Stimulated activated effector memory CD8-positive, alpha-beta T cell treated with anti-CD3 and anti-CD28 coated beads, Interleukin-12 subunit alpha, Interleukin-12 subunit beta, amount 100 ng/mL, for 72 hours (primary cell): Measurements from ENCODE around the gene C3orf20.

Experiments
- ATAC-seq: fragments of 150-1000 bp; cut with Tn5 transposase; 2 replicates; pipeline ENCODE4 v1.10.0; 2021
- DNase-seq, 2 donors: peaks; one replicate each; pipeline ENCODE4 v3.0.0; 2021 to 2022; ENCODE audit warnings: low spot score in 2 of 2
- H3K27ac Mint-ChIP-seq: one replicate; pipeline ENCODE4 v1.8.0; 2022; ENCODE audit warnings: mild to moderate bottlenecking, mixed read lengths
- H3K36me3 Mint-ChIP-seq: one replicate; pipeline ENCODE4 v1.8.0; 2022; ENCODE audit warnings: mild to moderate bottlenecking, mixed read lengths
- H3K4me1 Mint-ChIP-seq: one replicate; pipeline ENCODE4 v1.8.0; 2022; ENCODE audit warnings: mixed read lengths
- H3K4me3 Mint-ChIP-seq: one replicate; pipeline ENCODE4 v1.8.0; 2022; ENCODE audit warnings: mild to moderate bottlenecking, mixed read lengths
- H3K9me3 Mint-ChIP-seq: one replicate; pipeline ENCODE4 v1.8.0; 2022; ENCODE audit warnings: mixed read lengths

Gene C3orf20

GRCh38 chr3:14810801-14811661 lies 136.1 kb downstream of the C3orf20 start:
- ATAC-seq: no peak
- no peaks in the 10 kb centered on the region for H3K9me3 Mint-ChIP-seq

GRCh38 chr3:14811684-14812083 lies 136.7 kb downstream of the C3orf20 start:
- Mint-ChIP-seq H3K9me3 (no peaks in the 10 kb centered on the region), H3K36me3 (no peaks in the 10 kb centered on the region), H3K27ac (no peak overlapping the region), H3K4me1 (peaks cover 9% of the 10 kb centered on the region), H3K4me3 (no peak overlapping the region)
- DNase-seq (no peak), ATAC-seq (no peak)

More at GRCh38 chr3:14810801-14811661, 136.1 kb downstream of the C3orf20 start:
- no peak overlapping the region for H3K27ac Mint-ChIP-seq
- no peak for DNase-seq
- no peak overlapping the region for H3K4me3 Mint-ChIP-seq
- peaks cover 10% of the 10 kb centered on the region for H3K4me1 Mint-ChIP-seq
- no peaks in the 10 kb centered on the region for H3K36me3 Mint-ChIP-seq

GRCh38 chr3:14812196-14812790 lies 137.4 kb downstream of the C3orf20 start:
- no peak overlapping the region for H3K27ac Mint-ChIP-seq
- H3K4me1 Mint-ChIP-seq: peaks cover 6% of the 10 kb centered on the region
- H3K36me3 Mint-ChIP-seq: no peaks in the 10 kb centered on the region
- H3K4me3 Mint-ChIP-seq: no peak overlapping the region
- ATAC-seq (no peak), DNase-seq (no peak)
- no peaks in the 10 kb centered on the region for H3K9me3 Mint-ChIP-seq

GRCh38 chr3:14814411-14814871 lies 139.5 kb downstream of the C3orf20 start:
- H3K27ac Mint-ChIP-seq: no peak overlapping the region
- ATAC-seq (no peak), DNase-seq (no peak)
- H3K9me3 Mint-ChIP-seq: no peaks in the 10 kb centered on the region
- H3K4me3 Mint-ChIP-seq: no peak overlapping the region
- peaks cover 6% of the 10 kb centered on the region for H3K4me1 Mint-ChIP-seq
- H3K36me3 Mint-ChIP-seq: no peaks in the 10 kb centered on the region

GRCh38 chr3:14816359-14816758 lies 141.4 kb downstream of the C3orf20 start:
- ATAC-seq (no peak), DNase-seq (no peak)
- Mint-ChIP-seq H3K27ac (no peak overlapping the region), H3K4me1 (peaks cover 2% of the 10 kb centered on the region), H3K36me3 (no peaks in the 10 kb centered on the region), H3K9me3 (no peaks in the 10 kb centered on the region), H3K4me3 (no peak overlapping the region)

- Mint-ChIP-seq H3K36me3 (no peaks in the 10 kb centered on the region), H3K27ac (no peak within 1 kb of the TSS), H3K4me1 (no peaks in the 10 kb centered on the region), H3K9me3 (no peaks in the 10 kb centered on the region), H3K4me3 (no peak within 1 kb of the TSS)
- ATAC-seq (no peak), DNase-seq (no peak)
Measured at GRCh38 chr3:14818804-14819500, 144.0 kb downstream of the C3orf20 start, which contains the start of gene FGD5. Gene FGD5, plus strand, starts transcription at chr3:14818962. Its CDS starts 110 bp downstream, at chr3:14819072.

GRCh38 chr3:14819671-14820070 lies 144.7 kb downstream of the C3orf20 start:
- no peak overlapping the region for H3K27ac Mint-ChIP-seq

GRCh38 chr3:14820156-14820555 lies 145.2 kb downstream of the C3orf20 start:
- DNase-seq (no peak), ATAC-seq (no peak)
- Mint-ChIP-seq H3K36me3 (no peaks in the 10 kb centered on the region), H3K4me3 (no peak overlapping the region), H3K27ac (no peak overlapping the region), H3K4me1 (no peaks in the 10 kb centered on the region), H3K9me3 (no peaks in the 10 kb centered on the region)

More at GRCh38 chr3:14819671-14820070, 144.7 kb downstream of the C3orf20 start:
- DNase-seq: no peak
- ATAC-seq: no peak
- Mint-ChIP-seq H3K36me3 (no peaks in the 10 kb centered on the region), H3K4me1 (no peaks in the 10 kb centered on the region), H3K9me3 (no peaks in the 10 kb centered on the region), H3K4me3 (no peak overlapping the region)

GRCh38 chr3:14821151-14821550 lies 146.2 kb downstream of the C3orf20 start:
- Mint-ChIP-seq H3K27ac (no peak overlapping the region), H3K4me3 (no peak overlapping the region), H3K4me1 (no peaks in the 10 kb centered on the region), H3K36me3 (no peaks in the 10 kb centered on the region), H3K9me3 (no peaks in the 10 kb centered on the region)
- ATAC-seq (no peak), DNase-seq (no peak)

- no peak overlapping the region for H3K27ac Mint-ChIP-seq
- no peaks in the 10 kb centered on the region for H3K9me3 Mint-ChIP-seq
- no peaks in the 10 kb centered on the region for H3K4me1 Mint-ChIP-seq
- no peak for DNase-seq
- H3K36me3 Mint-ChIP-seq: no peaks in the 10 kb centered on the region
- no peak overlapping the region for H3K4me3 Mint-ChIP-seq
- ATAC-seq: no peak
Measured at GRCh38 chr3:14822134-14822533, 147.2 kb downstream of the C3orf20 start.
